OCI-M2 (cell line): Measurements from ENCODE around the gene GALNT18.

ENCODE experiments used
- DNase-seq: peaks from one replicate; lab custom pipeline; 2025; ENCODE audit not compliant: unreplicated experiment; lab: John Stamatoyannopoulos, UW

Gene GALNT18

DNA sequence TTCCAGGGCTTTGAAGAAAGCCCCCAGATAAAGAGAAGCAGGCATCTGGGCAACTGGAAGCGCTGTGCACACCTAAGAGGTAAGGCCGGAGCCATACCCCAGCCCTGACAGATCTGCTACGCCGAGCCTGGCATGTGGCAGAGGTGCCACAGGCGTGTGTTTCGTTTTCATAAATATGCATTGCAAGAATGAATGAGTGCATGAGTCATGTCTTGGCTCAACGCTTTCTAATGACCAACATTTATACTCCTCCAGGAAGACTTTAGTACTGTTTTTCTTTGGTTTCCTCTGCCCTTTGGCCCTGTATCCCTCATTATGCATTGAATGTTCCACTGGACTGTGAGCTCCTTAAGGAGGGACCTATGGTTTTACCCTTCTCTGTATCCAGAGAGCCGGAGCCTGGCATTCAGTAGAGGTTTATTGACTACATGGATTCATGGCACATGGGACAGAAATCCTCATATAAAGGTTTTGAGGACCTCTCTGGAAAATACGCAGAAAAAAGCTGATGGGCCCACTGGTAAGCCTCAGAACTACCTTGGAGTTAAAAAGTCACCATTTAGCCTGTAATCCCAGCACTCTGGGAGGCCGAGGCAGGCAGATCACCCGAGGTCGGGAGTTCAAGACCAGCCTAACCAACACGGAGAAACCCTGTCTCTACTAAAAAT, 229.9 kb downstream of the GALNT18 start:
- no peak for DNase-seq

DNA sequence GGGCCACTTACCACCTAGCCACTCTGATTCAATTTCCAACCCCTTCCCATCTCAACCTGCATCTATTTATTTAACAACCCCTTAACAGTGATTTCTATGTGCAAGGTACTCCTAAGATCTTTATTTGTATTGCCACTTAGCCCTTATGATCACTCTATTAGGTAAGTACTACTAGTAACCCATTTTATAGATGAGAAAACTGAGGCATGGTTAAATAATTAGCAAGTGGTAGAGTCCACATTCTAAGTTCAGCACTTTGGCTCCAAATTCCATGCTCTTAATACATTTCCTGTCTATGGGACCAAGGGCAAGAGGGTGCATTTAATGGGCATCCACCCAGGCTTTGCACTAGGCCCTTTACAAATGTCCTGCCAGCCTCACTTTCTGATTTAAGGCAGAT, 230.6 kb downstream of the GALNT18 start:
- DNase-seq = no peak

DNA sequence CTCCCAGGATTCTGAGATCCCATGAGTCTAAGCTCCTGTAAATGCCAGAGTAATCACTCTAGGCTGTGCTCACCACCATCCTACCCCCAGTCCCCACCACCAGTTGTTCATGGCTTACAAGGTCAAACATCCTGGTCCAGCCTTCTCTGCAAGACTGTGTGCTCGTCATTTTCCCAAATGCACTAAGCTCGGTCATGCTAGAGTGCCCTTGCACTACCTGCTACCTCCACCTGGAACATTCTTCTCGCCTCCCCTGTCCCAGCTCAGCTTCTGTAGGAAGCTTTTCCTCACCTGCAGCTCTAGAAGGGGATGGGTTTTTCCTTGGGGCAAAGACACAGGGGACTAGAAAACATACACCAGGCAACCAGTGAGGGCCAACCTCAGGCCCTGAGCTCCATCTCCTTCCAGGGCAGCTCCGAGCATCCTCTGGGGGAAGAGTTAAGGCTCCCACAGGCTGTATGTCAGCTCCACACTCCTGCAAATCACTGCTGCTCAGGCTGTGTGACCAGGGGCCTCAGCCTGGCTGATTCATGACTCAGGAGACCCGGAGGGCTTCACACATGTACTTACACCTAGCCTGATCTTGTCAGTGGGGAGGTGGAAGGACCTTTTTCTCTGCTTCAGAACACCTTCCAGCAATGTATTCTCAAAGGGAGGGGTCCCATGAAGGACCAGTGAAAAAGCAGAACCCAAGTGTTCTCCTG, 231.6 kb downstream of the GALNT18 start:
- DNase-seq = no peak

- no peak for DNase-seq
These were observed 232.6 kb downstream of the GALNT18 start for GRCh38 chr11:11389238-11389637.

- DNase-seq = no peak
These were observed 234.0 kb downstream of the GALNT18 start for GRCh38 chr11:11387622-11388305.

GRCh38 chr11:11387207-11387606, 234.6 kb downstream of the GALNT18 start:
- no peak for DNase-seq

DNA sequence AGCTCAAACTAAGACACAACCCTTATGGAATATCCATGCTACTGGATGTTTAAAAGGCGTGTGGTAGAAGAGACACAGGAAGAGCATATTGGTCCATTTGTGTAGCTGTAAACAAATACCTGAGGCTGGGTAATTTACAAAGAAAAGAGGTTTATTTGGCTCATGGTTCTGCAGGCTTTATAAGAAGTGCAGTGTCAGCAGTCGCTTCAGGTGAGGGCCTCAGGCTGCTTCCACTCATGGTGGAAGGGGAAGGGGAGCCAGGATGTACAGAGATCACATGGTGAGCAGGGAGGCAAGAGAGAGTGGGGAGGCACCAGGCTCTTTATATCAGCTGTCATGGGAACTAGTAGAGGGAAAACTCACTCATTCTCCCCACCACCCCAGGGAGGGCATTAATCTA, 237.0 kb downstream of the GALNT18 start:
- no peak for DNase-seq

DNA sequence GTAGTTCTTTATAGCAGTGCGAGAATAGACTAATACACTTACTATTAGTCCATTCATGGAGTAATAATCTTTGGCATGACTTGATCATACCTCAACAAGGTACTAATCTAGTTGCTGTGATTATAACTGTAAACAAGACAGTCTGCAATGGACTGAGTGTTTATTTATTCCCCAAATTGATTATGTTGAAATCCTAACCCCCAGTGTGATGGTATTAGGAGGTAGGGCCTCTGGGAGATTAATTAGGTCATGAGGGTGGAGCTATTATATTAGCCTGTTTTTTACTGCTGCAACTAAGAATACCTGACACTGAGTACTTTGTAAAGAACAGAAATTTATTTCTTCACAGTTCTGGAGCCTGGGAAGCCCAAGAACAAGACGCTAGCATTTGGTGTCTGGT, 237.8 kb downstream of the GALNT18 start:
- DNase-seq = no peak

DNA sequence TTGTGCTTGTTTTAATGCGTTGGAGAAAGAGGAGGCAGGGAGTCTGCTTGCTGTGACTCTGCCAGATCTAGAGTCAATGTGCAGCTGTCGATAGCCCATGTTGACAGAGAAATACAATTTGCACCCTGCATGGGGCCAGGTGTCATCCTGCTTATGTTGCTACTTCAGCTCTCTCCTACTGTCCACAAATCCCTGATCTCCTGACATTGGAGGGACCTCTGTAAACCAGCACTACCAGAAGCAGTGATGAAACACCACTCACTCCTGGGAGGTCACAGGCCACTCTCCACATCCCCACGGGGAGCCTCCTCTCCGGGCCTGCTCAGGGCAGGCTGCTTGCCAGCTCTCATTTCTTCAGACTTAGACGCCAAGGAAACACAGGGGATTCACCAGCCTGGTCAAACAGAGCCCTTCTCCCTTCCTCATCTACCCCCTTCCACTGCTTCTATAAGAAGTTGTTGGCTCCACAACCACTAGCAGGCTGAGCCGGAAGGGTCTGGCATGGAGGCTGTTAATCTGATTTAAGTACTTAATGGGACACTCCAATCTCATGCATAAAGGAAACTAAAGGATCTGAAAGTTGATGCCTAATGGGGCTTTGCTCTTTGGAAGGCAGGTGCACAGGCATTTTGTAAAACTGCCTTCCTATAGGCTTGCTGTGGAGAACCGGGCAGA, 238.8 kb downstream of the GALNT18 start:
- DNase-seq = no peak

DNA sequence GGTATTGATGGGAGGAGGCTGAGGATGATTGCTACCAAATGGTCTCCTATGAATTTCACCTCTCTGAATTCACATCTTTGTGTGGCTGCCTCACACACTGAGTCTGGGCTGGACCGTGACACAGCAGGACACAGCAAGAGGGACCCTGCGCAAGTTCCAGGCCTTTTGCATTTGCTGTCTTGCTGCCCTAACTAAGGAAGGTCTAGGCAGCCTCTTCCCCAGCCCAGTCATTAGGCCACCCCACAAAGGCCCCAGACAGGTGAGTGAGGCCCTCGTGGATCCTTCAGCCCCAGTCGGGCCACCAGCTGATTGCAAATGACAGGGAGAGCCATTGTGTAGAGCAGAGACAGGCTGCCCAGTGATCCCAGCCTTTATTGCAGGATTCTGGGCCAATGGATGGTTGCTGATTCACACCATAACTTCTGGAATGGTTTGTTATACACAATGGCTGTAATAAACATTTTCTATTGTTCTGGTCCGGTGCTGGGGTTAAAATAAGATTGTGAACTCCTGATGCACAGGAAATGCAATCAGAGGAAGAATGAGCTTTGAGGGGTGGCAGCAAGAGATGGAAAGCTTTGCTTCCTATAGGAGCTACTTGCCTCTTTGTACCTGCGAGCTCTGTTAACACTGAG, 240.2 kb downstream of the GALNT18 start:
- DNase-seq = no peak

- DNase-seq = no peak
These were observed 240.9 kb downstream of the GALNT18 start for GRCh38 chr11:11380883-11381282.

- no peak for DNase-seq
These were observed 241.5 kb downstream of the GALNT18 start for GRCh38 chr11:11380340-11380739.

- DNase-seq = no peak
These were observed 242.1 kb downstream of the GALNT18 start for GRCh38 chr11:11379661-11380060.

GRCh38 chr11:11378184-11378940, 243.4 kb downstream of the GALNT18 start:
- DNase-seq = no peak

GRCh38 chr11:11374358-11375148, 247.3 kb downstream of the GALNT18 start:
- no peak for DNase-seq

DNA sequence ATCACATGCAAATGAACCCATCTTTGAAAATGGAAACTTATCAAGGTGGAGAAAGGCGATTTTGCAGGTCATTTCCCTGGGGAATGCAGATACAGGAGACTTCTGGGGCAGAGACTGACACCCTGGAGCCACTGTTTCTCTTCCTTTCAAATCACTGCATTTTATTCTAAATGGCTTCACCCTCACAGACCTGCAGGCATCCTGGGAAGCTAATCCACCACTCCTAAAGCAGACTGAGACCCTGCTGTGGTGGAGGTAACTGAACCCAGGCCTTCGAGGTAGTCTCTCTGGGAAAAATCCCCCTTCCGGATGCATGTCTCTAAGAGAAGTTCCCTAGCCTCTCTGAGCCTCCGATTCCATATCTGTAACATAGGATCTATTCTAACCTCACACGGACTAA, 247.9 kb downstream of the GALNT18 start:
- no peak for DNase-seq

DNA sequence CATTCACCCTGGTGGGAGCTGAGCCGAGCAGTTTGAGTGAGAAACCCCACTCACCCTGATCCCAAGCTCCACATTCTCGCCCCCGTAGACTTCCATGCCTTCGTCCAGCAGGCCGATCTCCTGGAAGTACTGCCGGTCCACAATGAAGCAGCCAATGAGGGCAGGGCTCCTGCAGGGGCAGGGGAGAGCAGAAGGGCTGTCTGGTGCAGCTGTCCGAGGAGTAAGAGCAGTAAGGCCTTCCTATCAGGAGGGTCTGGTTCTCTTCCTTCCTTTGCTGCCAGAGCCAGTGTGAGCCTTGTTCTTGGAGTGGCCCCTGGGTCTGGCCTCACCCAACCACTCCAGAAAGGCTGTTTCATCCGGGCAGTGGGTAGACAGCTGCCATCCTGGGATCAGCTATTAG, 249.3 kb downstream of the GALNT18 start:
- no peak for DNase-seq

DNA sequence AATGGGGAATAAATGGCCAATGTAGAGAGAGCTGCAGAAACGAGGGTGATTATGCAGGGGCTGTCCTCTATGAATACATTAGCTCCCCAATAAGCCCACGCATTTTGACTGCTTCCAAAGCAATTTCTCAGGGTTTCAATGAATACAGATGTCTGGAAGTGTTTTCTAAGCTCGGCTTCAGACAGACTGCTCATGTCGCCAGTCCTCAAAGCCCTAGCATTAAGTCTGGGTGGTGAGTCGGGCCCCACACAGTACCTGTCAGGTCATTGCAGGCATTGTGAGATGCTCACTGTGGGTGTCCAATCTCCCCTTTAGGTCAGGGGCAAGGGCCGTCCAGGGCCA, 250.9 kb downstream of the GALNT18 start:
- no peak for DNase-seq

GRCh38 chr11:11370255-11370961, 251.4 kb downstream of the GALNT18 start:
- no peak for DNase-seq
